GM12878 (cell line): ENCODE measurements around the gene SUSD2. TPM values are rescaled to one million over a fixed set of nuclear protein-coding genes. Genes with fewer than 3 reads are reported as not detected.

Experiments used
- ATF2 ChIP-seq: IDR thresholded peaks from 2 replicates; pipeline ENCODE4 v1.6.1; 2012; ENCODE audit warnings: low read length, inconsistent platforms
- BMI1 ChIP-seq: fragments of 450-650 bp; IDR thresholded peaks from 2 replicates; pipeline ENCODE4 v1.6.1; 2016; ENCODE audit warnings: mild to moderate bottlenecking, moderate library complexity, borderline replicate concordance
- CTCF ChIP-seq, 3 experiments: IDR thresholded peaks in 2 of 3; conservative IDR thresholded peaks in 1 of 3; 2 replicates each; pipeline ENCODE4 v1.5.1; 2011; ENCODE audit warnings: low read depth in 3 of 3, low read length in 3 of 3, mild to moderate bottlenecking in 3 of 3, control low read depth in 2 of 3, moderate library complexity in 2 of 3, inconsistent platforms in 1 of 3, mixed read lengths in 1 of 3; ENCODE audit not compliant: control insufficient read depth in 2 of 3, insufficient read depth in 1 of 3; ENCODE audit errors: extremely low read depth in 1 of 3
- MEF2B ChIP-seq: fragments of 450-650 bp; IDR thresholded peaks from 2 replicates; pipeline ENCODE4 v1.6.1; 2018; ENCODE audit warnings: mild to moderate bottlenecking, moderate library complexity; ENCODE audit not compliant: partially characterized antibody, poor library complexity, severe bottlenecking
- SMAD5 ChIP-seq: IDR thresholded peaks from 2 replicates; pipeline ENCODE4 v1.6.1; 2016; ENCODE audit warnings: antibody characterized with exemption, low read depth
- SREBF1 ChIP-seq: IDR thresholded peaks from 2 replicates; pipeline ENCODE4 v1.6.1; 2012; ENCODE audit warnings: mild to moderate bottlenecking, low read length
- TCF12 ChIP-seq: IDR thresholded peaks from 2 replicates; pipeline ENCODE4 v1.6.1; 2011; ENCODE audit warnings: low read depth, mild to moderate bottlenecking, low read length
- ZNF207 ChIP-seq: fragments of 450-650 bp; IDR thresholded peaks from 2 replicates; pipeline ENCODE4 v1.6.1; 2014; ENCODE audit warnings: antibody characterized with exemption, mild to moderate bottlenecking, borderline replicate concordance
- ZNF592 ChIP-seq: fragments of 450-650 bp; IDR thresholded peaks from 2 replicates; pipeline ENCODE4 v1.6.1; 2017; ENCODE audit warnings: mild to moderate bottlenecking, moderate library complexity
- polyA plus RNA-seq, 11 experiments: library from polyadenylated mRNA; depleted of rRNA in 4 of 11; unstranded in 6 of 11; stranded (reverse) in 5 of 11; fragments of >200 nt; fragmentation: Nextera tagmentation in 4 of 11; fragmentation: Illumina TruSeq in 1 of 11; extraction: Ambion mirVana in 4 of 11; extraction: Trizol in 1 of 11; gene quantifications; 1 replicate in 1 of 11; 2 replicates in 10 of 11; pipeline versions ENCODE4 v1.2.1 to v1.2.3, GENCODE V29; 2011 to 2016; ENCODE audit warnings: inconsistent platforms in 2 of 11, missing spikeins in 2 of 11, low read depth in 1 of 11
- total RNA-seq, 4 experiments: library from RNA; depleted of rRNA in 3 of 4; stranded (reverse); fragments of >200 nt in 3 of 4; fragmentation: Illumina TruSeq in 1 of 4; extraction: Trizol in 1 of 4; gene quantifications; 2 replicates each; pipeline versions ENCODE4 v1.2.1 to v1.2.3, GENCODE V29; 2013 to 2021

SUSD2 gene
- total and polyA plus RNA-seq, 10 of the 15 experiments (the other 5 are each of a cell fraction or from before 2014, with no cell fraction given) = 0.04 to 0.31 (median 0.11) TPM; not detected in 5

- TF ChIP-seq ZNF592 = no peak
- TF ChIP-seq SMAD5 = no peak
- TF ChIP-seq MEF2B = no peak
- no peak for TF ChIP-seq ZNF207
- TF ChIP-seq CTCF (IDR thresholded peaks at IDR 0.05 in 2 of 3, conservative IDR thresholded peaks at IDR 0.05 in 1 of 3; ENCODE audit: control insufficient read depth in 2 of 3, extremely low read depth in 1 of 3, insufficient read depth in 1 of 3, low read depth in 3 of 3, low read length in 3 of 3) = no peak
- no peak for TF ChIP-seq TCF12
- TF ChIP-seq SREBF1 = no peak
- no peak for TF ChIP-seq ATF2
- no peak for TF ChIP-seq BMI1
Observed at GRCh38 chr22:24190596-24191208, 9.4 kb downstream of the SUSD2 start (continued).
